ENCODE results near the gene RPLP2.

DNA sequence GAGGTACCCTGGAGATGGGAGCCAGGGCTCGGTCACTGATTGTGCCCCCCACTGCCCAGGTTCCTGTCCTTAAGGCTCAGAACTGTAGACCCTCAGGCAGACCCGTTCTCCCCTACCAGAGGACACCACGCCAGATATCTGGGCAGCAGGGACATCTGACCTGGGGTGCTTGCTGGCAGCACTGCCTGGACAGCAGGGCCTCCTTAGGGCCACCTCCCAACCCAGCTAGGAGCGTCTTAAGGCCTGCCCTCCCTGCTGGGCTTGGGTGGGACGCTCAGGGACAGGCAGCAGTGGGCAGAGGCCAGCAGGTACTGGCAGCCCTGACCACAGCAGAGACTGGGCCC is 29.5 kb downstream of the RPLP2 start:
- TF ChIP-seq, protein P1, sequence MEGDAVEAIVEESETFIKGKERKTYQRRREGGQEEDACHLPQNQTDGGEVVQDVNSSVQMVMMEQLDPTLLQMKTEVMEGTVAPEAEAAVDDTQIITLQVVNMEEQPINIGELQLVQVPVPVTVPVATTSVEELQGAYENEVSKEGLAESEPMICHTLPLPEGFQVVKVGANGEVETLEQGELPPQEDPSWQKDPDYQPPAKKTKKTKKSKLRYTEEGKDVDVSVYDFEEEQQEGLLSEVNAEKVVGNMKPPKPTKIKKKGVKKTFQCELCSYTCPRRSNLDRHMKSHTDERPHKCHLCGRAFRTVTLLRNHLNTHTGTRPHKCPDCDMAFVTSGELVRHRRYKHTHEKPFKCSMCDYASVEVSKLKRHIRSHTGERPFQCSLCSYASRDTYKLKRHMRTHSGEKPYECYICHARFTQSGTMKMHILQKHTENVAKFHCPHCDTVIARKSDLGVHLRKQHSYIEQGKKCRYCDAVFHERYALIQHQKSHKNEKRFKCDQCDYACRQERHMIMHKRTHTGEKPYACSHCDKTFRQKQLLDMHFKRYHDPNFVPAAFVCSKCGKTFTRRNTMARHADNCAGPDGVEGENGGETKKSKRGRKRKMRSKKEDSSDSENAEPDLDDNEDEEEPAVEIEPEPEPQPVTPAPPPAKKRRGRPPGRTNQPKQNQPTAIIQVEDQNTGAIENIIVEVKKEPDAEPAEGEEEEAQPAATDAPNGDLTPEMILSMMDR (IDR thresholded peaks at IDR 0.05; ENCODE audit: borderline replicate concordance, extremely low read depth, low read length, poor library complexity, severe bottlenecking), result no peak
- TF ChIP-seq EZH2 (IDR thresholded peaks at IDR 0.05; ENCODE audit: borderline replicate concordance, low read depth, low read length, severe bottlenecking), result no peak

Measured in DND-41 (cell line).